Measurements from ENCODE around the gene SP6.

SP6 gene

DNA sequence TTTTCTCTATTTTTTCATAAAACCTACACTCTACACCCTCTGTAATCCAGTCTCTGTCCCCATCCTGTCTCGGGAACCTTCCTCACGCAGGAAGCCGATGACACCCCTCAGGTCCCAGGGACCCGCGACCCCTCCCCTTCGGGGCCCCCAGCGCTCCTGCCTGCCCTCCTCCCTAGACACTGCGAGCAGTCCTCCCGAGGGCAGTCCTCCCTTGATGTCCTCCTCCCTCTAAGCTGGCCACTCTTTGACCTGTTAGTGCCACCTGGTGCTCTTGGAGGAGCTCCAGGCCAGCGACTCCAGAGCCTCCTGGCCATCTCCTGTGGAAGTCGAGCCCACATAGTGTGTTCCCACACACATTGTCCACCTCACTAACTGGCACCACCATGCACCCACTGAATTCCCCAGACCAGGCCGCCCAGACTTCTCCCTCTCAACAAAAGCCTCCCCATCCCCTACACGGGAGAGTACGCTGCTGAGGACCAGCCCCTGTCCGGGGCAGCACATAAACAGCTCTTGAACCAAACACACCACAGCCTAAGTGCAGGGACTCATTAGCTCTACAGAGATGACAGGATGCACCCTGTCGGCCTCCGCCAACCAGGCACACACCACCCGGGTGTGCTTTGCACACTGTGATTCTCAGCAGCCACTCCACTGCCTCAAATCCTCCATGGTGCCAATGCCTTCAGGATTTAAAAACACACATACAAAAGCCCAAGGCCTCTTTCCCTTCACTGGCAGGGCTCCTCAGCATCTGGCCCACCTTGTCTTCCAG, 38.6 kb downstream of the SP6 start:
- TF ChIP-seq, protein P1, sequence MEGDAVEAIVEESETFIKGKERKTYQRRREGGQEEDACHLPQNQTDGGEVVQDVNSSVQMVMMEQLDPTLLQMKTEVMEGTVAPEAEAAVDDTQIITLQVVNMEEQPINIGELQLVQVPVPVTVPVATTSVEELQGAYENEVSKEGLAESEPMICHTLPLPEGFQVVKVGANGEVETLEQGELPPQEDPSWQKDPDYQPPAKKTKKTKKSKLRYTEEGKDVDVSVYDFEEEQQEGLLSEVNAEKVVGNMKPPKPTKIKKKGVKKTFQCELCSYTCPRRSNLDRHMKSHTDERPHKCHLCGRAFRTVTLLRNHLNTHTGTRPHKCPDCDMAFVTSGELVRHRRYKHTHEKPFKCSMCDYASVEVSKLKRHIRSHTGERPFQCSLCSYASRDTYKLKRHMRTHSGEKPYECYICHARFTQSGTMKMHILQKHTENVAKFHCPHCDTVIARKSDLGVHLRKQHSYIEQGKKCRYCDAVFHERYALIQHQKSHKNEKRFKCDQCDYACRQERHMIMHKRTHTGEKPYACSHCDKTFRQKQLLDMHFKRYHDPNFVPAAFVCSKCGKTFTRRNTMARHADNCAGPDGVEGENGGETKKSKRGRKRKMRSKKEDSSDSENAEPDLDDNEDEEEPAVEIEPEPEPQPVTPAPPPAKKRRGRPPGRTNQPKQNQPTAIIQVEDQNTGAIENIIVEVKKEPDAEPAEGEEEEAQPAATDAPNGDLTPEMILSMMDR (IDR thresholded peaks at IDR 0.05; ENCODE audit: unreplicated experiment in 3 of 3): no peak
- Mint-ChIP-seq H3K36me3 (ENCODE audit: low read depth) (peaks cover 21% of the 10 kb centered on the region), H3K27ac (no peak overlapping the region), H3K4me1 (no peaks in the 10 kb centered on the region), H3K27me3 (ENCODE audit: low read depth) (no peaks in the 10 kb centered on the region), H3K4me3 (no peak overlapping the region), H3K9me3 (no peaks in the 10 kb centered on the region)

DNA sequence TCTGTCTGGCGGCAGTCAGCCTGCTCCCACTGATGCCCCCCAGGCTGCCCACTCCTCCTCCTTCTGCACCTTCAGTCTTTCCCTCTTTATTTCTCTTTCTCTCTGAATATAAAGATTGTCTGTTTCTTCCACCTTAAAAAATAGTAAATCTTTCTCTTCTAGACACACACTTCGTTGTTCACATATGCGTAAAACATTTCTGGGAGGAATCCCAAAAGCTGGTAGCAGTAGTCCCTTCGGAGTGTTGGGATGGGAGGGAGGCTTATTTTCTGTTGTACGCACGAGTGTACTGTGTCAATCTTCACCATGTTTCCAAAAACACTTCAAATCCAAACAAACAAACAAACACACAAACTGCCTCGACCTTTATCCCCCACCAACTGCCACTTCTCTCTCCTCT, 39.3 kb downstream of the SP6 start:
- Mint-ChIP-seq H3K9me3 (no peaks in the 10 kb centered on the region), H3K36me3 (ENCODE audit: low read depth) (peaks cover 18% of the 10 kb centered on the region), H3K27ac (no peak overlapping the region), H3K4me1 (no peaks in the 10 kb centered on the region), H3K4me3 (no peak overlapping the region), H3K27me3 (ENCODE audit: low read depth) (no peaks in the 10 kb centered on the region)
- TF ChIP-seq, protein P1 (IDR thresholded peaks at IDR 0.05; ENCODE audit: unreplicated experiment in 3 of 3): no peak

DNA sequence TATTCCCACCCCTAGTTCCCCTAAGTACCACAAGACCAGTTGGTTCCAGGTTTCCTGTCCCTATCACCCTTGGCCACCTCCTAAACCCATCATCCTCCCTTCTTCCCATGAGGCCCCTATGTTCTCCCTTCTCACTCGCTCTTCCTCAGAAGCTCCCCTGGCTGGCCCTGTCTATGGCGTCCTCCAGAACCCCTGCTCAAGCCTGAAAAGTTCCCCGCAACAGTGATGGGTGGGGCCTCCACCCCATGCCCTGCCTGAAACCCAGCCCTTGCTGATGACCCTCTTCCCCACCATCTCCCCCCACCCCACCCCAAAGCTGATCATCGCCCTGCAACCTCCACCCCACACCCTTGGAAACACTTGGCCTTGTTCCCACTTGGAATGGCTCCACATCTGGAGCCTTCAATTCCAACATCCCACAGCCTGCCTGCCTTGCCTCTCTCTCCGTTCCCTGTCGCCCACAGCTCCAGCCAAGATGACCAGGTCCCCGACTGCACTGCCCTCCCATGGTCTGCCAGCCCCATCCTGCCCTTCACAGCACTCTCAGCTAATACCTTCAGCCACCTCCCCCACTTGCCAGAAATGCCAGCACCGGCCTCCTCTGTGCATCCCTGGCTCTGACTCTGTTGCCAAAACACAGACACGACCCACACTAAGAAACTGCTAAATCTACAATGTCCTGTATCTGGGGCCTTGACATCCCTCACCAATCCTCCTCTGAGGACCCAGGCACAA, 39.9 kb downstream of the SP6 start:
- TF ChIP-seq, protein P1 (IDR thresholded peaks at IDR 0.05; ENCODE audit: unreplicated experiment in 3 of 3): no peak
- Mint-ChIP-seq H3K4me1 (peaks cover 2% of the 10 kb centered on the region), H3K9me3 (no peaks in the 10 kb centered on the region), H3K4me3 (no peak overlapping the region), H3K27ac (no peak overlapping the region), H3K36me3 (ENCODE audit: low read depth) (peaks cover 18% of the 10 kb centered on the region), H3K27me3 (ENCODE audit: low read depth) (no peaks in the 10 kb centered on the region)

DNA sequence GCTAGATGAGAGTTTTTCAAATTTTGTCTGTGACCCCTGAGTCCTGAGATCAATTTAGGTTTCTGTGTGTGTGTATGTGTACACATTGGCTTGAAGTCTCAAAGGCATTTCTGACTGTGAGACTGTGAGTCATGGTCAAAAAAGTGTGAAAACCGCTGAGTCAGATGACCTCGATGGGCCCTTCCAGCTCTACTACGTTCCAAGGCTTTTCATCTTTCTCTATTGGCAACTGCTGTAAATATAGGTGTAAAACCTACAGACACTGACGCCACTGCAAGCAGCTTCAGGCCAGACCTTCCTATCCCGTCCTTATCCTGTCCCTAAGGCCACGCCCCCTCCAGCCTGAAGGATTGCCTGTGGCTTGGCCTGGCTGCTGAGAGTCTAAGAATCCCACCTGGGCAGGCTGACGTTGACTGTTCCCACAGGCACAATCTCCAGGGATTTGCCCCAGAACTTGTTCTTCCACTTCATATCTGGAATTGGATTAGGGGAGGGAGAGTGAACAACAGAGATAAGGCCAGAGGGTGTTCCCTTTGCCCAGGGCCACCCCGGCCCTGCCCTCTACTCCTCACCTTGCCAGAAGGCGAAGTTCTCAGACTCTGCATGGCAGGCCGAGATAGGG, 40.7 kb downstream of the SP6 start:
- no peak overlapping the region for H3K27ac Mint-ChIP-seq
- H3K36me3 Mint-ChIP-seq (ENCODE audit: low read depth): peaks cover 18% of the 10 kb centered on the region
- TF ChIP-seq, protein P1 (IDR thresholded peaks at IDR 0.05; ENCODE audit: unreplicated experiment in 3 of 3): no peak
- no peaks in the 10 kb centered on the region for H3K9me3 Mint-ChIP-seq
- no peak overlapping the region for H3K4me3 Mint-ChIP-seq
- peaks cover 9% of the 10 kb centered on the region for H3K4me1 Mint-ChIP-seq
- H3K27me3 Mint-ChIP-seq (ENCODE audit: low read depth): no peaks in the 10 kb centered on the region

DNA sequence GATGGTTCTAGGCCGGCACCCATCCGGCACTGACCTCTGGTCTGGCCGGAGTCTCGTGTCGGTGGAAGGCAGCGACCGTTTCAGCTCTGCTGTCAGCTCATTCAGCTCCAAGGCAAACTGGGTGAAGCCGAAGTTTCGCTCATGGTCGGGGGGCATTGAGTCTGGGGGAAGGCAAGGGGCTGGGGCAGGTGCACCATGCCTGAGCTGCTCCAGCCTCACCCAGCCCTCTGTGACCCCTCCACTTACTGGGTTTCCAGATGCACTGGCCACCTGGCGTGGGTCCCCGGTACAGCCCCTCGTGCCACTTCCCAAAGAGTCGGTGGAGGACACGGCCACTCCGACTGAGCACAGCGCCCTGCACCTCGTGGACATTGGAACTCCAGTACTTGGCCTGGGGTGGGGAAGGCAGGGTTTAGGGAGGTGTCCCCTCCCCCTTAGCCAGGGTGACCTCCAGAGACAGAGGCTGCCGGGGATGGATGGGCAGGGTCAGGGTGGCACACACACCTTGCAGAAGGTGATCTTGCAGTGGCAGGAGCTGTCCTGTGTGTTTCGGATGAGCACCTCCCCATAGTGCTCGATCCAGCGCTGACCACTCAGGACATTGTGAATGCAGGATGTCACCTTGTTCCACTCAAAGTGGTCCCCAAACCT, 42.0 kb downstream of the SP6 start:
- Mint-ChIP-seq H3K36me3 (ENCODE audit: low read depth) (peaks cover 18% of the 10 kb centered on the region), H3K27me3 (ENCODE audit: low read depth) (peaks cover 7% of the 10 kb centered on the region), H3K4me1 (peaks cover 10% of the 10 kb centered on the region), H3K27ac (no peak overlapping the region), H3K4me3 (no peak overlapping the region), H3K9me3 (no peaks in the 10 kb centered on the region)
- TF ChIP-seq, protein P1 (IDR thresholded peaks at IDR 0.05; ENCODE audit: unreplicated experiment in 3 of 3): no peak

All from nephron (organoid).